Chondrocyte (in vitro differentiated cells): Measurements from ENCODE around the gene RPS27L. TPM values are rescaled to one million over a fixed set of nuclear protein-coding genes. Genes with fewer than 3 reads are reported as not detected.
A peak's percentile ranks its signal among the peaks of the same experiment; 100 is the strongest.

Source experiments
- DNase-seq: peaks from one replicate; pipeline ENCODE4 v3.0.0; 2021; ENCODE audit warnings: mixed read lengths, low spot score
- H3K27ac Mint-ChIP-seq: one replicate; pipeline ENCODE4 v1.8.0; 2021; ENCODE audit warnings: mild to moderate bottlenecking, moderate library complexity, mixed read lengths; ENCODE audit not compliant: unreplicated experiment
- H3K27me3 Mint-ChIP-seq: 2 replicates; pipeline ENCODE4 v1.8.0; 2021; ENCODE audit warnings: low read depth, mixed read lengths
- H3K36me3 Mint-ChIP-seq: 2 replicates; pipeline ENCODE4 v1.8.0; 2021; ENCODE audit warnings: low read depth, mixed read lengths
- H3K4me1 Mint-ChIP-seq: 2 replicates; pipeline ENCODE4 v1.8.0; 2021; ENCODE audit warnings: low read depth, mild to moderate bottlenecking, mixed read lengths
- H3K4me3 Mint-ChIP-seq: one replicate; pipeline ENCODE4 v1.8.0; 2021; ENCODE audit warnings: mild to moderate bottlenecking, moderate library complexity, mixed read lengths; ENCODE audit not compliant: unreplicated experiment
- H3K9me3 Mint-ChIP-seq: 2 replicates; pipeline ENCODE4 v1.8.0; 2021; ENCODE audit warnings: low read depth, mixed read lengths
- CTCF ChIP-seq: fragments of 200-600 bp; sonication (generic); IDR thresholded peaks from 2 replicates; pipeline ENCODE4 v1.5.0; 2021; ENCODE audit warnings: antibody characterized with exemption, mild to moderate bottlenecking, moderate library complexity
- long read RNA-seq: library from polyadenylated mRNA; stranded (forward); transcript quantifications from one replicate; pipeline ENCODE4 v2.0.0, GENCODE V29; 2021
- total RNA-seq: library from RNA; stranded (reverse); gene quantifications from 3 replicates; pipeline ENCODE4 v1.2.1, GENCODE V29; 2021

RPS27L gene
- total RNA-seq, result 211 to 242 TPM (median 221 TPM) in 3 replicates
- long read RNA-seq, full-length matches to known transcripts, result 217 of 240 reads
- long read RNA-seq, partial matches to known transcripts, result 19 of 240 reads
- long read RNA-seq, other reads (novel, unspliced or antisense), result 4 of 240 reads

GRCh38 chr15:63157118-63157843, at the start of gene RPS27L:
TSS of gene RPS27L (minus strand) at chr15:63157477. CDS start at chr15:63157405, 72 bp downstream.
- Mint-ChIP-seq H3K27me3 (no peaks in the 10 kb centered on the region), H3K4me1 (peaks cover 24% of the 10 kb centered on the region), H3K4me3 (peak within 1 kb of the TSS; percentile 98), H3K27ac (peak within 1 kb of the TSS; percentile 100), H3K9me3 (no peaks in the 10 kb centered on the region), H3K36me3 (peaks cover 16% of the 10 kb centered on the region)
- TF ChIP-seq CTCF, result no peak
- DNase-seq, result peak; percentile 98

GRCh38 chr15:63206079-63206478, 48.8 kb upstream of the RPS27L start:
- Mint-ChIP-seq H3K4me1 (peaks cover 42% of the 10 kb centered on the region), H3K27ac (no peak overlapping the region), H3K9me3 (no peaks in the 10 kb centered on the region), H3K36me3 (peaks cover 3% of the 10 kb centered on the region), H3K4me3 (no peak overlapping the region), H3K27me3 (no peaks in the 10 kb centered on the region)
- no peak for DNase-seq
- no peak for TF ChIP-seq CTCF

- no peak overlapping the region for H3K4me3 Mint-ChIP-seq
- no peaks in the 10 kb centered on the region for H3K27me3 Mint-ChIP-seq
- H3K27ac Mint-ChIP-seq, result peak overlapping the region; percentile 60
- no peak for DNase-seq
- no peaks in the 10 kb centered on the region for H3K9me3 Mint-ChIP-seq
- H3K4me1 Mint-ChIP-seq, result peaks cover 38% of the 10 kb centered on the region
- peaks cover 3% of the 10 kb centered on the region for H3K36me3 Mint-ChIP-seq
- no peak for TF ChIP-seq CTCF
Measured at GRCh38 chr15:63203451-63204090, 46.3 kb upstream of the RPS27L start.

- Mint-ChIP-seq H3K4me3 (no peak overlapping the region), H3K27me3 (no peaks in the 10 kb centered on the region), H3K36me3 (peaks cover 2% of the 10 kb centered on the region), H3K4me1 (peaks cover 38% of the 10 kb centered on the region), H3K27ac (peak overlapping the region; percentile 60), H3K9me3 (no peaks in the 10 kb centered on the region)
- DNase-seq, result no peak
- TF ChIP-seq CTCF, result no peak
Measured at GRCh38 chr15:63202861-63203260, 45.6 kb upstream of the RPS27L start.

- no peak overlapping the region for H3K27ac Mint-ChIP-seq
Measured at GRCh38 chr15:63200464-63201249, 43.4 kb upstream of the RPS27L start.

More at GRCh38 chr15:63200464-63201249, 43.4 kb upstream of the RPS27L start:
- no peak for DNase-seq
- Mint-ChIP-seq H3K9me3 (no peaks in the 10 kb centered on the region), H3K36me3 (no peaks in the 10 kb centered on the region), H3K27me3 (no peaks in the 10 kb centered on the region), H3K4me1 (peaks cover 39% of the 10 kb centered on the region), H3K4me3 (no peak overlapping the region)
- TF ChIP-seq CTCF, result no peak
